Measurements from ENCODE around the gene PCDH1.
"Not testable (repeated sequence)": the region's sequence is repeated elsewhere in the genome, so short reads cannot be mapped to it uniquely, and the experiment has no call there.

Gene PCDH1

DNA sequence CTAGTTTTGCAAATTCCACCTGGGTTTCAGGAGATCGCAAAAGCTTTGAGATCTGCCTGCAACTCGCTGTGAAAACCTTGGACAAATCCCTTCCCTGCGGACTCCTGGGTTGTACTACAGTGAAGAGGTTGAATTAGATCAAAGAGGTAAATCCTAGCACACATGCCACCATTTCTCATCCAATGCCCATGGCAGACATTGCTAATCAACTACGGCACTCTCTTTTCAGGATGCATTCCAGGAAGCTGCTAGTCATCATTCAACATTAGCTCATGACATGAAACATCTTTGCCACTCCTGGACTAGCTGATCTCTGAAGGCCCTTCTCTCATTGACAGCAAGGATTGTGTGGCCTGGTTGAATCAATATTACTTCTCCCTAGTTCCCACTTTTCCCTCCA lies 46.1 kb downstream of the PCDH1 start:
- no peak for DNase-seq (ENCODE audit: low read depth)

DNA sequence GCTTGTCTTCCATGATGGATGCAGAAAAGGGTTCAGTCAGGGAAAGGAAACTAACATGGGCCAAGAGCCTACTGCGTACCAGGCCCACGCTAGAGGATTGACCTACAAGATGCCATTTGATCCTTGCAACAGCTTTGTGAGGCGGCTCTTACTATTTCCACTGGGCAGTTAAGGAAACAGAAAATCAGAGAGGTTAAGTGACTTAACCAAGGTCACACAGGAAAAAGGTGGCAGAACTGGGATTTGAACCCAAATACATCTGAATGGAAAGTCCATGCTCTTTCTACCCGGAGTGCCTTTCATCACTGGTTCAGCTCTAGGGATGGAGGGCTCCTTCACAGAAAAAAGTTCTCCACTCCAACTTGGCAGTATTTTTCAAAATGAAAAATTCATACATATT lies 50.0 kb downstream of the PCDH1 start:
- DNase-seq (ENCODE audit: low read depth) = no peak

DNA sequence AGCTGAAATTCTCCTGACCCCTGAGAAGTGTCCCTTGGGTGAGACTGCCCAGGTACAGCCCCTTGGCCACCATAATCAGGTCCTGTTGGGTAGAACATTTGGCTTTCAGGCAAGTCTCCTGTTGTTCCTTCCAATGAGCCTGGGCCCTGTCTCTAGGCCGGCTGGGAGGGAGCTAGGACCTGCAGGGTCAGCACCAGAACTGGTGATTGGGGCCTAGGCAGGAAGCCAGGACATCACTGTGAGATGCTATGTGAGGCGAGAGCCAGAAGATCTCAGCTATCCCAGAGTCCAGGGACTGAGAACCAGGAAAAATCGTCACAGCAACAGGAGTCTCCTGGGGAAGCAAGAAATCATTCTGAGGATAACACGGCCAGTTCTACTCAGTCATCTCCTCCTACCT lies 51.5 kb downstream of the PCDH1 start:
- no peak for DNase-seq (ENCODE audit: low read depth)

DNA sequence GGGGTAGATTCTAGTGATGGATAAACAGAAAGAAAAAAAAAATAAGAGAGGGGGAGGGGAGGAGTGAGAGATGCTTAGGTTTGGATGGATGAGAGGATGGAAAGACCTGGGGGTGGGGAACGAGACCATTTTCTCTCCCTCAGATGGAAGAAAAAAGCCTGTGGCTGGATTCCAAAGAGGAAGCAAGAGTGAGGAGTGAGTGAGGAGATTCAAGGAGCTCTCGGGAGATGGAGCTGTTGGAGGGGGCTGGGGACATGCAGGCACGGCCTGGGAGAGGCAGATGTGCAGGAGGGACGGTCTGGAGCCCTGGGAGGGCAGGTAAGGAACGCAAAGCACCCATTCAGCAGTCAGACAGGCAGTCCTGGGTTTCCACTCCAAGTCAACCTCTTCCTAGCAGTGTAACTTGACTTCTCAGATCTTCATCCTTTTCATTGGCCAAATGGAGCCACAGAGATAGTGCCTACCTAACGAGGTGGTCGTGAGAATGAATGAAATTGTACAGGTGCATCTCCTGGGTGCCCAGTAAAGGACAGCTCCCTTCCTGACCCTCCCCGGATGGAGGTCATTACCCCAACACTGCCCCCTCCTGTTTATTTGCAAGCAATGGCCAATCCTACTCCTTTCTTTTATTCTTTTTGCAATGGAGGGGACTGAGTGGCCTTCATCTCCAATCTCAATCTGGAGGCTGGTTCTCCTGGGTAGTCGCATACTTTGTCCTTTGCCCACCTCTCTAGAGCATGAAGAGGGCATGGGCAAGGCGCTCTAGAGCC lies 52.2 kb downstream of the PCDH1 start:
- DNase-seq (ENCODE audit: low read depth) = no peak

DNA sequence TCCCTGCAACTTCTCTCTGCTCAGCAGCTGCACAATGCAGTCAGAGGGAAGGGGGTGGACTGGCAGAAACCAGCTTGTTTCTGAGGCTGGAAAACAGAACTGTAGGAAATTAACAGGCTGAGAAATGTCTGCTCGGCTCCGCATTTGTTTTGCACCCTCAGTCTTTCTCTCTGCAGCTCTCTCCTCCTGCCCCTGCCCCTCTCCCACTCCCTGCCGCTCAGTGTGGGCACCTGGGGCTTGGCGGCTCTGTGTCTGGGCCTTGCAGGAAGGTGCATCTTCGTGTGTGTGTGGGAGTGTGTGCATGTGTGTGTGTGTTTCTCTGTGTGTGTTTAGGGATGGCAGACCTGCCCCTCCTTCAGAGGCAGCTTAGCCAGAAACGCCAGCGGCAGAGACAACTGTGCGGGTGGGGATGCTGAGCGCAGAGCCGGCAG lies 53.0 kb downstream of the PCDH1 start:
- no peak for DNase-seq (ENCODE audit: low read depth)

DNA sequence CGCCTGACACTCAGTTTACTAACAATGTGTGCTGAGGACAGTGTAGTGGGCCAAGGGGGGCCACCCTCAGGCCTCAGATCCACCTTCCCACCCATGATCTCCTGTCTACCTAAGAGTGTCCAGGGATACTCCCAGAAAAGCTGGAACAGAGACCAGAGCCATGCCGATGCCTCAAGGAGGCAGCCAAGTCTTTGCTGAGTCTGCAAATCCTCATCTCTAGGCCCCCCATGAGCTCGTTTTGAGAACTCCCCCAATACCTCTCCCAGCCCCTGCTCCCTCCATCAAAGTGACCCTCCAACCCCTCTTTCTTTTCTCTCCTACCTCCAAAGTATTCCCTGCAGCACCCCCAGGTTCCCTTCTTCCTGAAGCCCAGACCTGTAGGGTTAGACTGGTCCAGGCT lies 53.5 kb downstream of the PCDH1 start:
- no peak for DNase-seq (ENCODE audit: low read depth)

DNA sequence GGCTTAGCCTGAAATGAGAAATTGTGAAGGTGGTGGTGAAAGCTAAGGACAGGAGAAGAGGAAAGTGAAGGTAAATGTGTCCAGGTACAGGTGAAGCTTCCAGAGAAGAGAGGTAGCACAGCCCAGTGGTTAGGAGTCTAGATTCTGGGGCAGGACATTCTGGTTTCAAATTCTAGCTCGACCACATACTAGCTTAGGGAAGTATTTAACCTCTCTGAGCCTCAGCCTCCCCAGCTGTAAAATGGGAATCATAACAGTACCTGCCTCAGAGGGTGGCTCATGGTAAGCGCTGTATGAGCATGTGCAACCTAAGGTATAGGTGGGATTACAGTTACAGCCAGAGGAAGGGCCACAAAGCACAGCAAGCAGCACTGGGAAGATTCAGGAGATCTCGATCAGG lies 55.2 kb downstream of the PCDH1 start:
- no peak for DNase-seq (ENCODE audit: low read depth)

DNA sequence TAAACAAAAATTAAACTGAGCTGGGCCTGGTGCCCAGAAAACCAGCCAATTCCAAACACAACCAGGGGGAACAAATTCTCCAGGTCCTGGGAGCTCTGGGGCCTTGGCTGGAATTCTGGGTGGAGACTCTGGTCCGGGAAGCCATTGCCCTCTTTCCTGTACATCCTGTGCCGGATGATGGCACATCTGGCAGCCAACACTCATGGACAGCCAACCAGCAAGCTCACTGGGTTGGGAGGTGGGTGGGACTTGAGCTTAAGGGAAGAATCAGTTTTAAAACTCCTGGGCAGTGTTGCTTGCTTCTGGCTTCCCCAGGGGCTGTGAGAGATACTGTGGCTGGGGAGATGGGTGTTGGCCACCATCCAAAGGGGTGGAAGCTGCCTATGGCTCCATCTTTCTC lies 56.1 kb downstream of the PCDH1 start:
- DNase-seq (ENCODE audit: low read depth) = no peak

DNA sequence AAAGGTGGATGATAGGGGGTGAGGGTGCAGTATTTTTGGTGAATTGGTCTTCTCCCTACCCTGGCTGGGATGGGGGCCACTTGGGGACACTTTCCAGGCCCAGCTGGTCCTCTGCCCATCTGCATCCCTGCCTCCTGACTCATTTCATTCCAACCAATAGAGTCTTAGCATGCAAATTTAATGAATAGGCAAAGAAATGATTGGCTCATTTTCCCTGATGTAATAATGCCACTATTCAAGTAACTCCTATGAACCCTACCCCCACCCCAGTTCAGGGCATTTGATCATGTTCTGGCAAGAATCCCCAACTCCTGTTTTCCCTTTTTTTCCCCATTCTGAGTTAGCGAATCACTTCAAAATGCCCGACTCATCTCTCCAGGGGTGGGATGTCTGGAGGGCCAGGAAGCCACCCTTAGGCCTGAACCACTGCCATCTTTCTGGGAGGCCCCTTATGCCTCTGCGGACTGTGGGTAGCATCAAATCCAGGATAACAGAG lies 56.7 kb downstream of the PCDH1 start:
- no peak for DNase-seq (ENCODE audit: low read depth)

DNA sequence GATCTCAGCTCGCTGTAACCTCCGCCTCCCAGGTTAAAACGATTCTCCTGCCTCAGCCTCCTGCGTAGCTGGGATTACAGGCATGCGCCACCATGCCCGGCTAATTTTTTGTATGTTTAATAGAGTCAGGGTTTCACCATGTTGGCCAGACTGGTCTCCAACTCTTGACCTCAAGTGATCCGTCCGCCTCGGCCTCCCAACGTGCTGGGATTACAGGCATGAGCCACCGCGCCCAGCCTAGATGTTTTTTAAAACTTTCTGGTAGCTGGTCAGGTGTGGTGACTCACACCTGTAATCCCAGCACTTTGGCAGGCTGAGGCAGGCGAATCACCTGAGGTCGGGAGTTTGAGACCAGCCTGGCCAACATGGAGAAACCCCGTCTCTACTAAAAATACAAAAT lies 57.5 kb downstream of the PCDH1 start:
- DNase-seq (ENCODE audit: low read depth) = not testable (repeated sequence)

DNA sequence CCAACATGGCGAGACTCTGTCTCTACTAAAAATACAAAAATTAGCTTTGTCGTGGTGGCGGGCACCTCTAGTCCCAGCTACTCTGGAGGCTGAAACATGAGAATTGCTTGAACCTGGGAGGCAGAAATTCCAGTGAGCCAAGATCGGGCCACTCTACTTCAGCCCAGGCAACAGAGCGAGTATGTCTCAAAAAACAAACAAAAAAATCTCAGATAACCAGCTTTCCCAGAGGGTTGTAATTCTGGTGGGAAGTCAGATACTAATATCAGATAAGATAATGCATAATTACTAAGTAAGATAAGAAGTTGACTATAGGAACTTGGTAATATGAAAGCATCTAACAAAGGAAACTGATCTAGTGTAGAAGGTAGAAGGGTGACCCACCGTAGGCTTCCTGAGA lies 60.6 kb downstream of the PCDH1 start:
- DNase-seq (ENCODE audit: low read depth) = no peak

DNA sequence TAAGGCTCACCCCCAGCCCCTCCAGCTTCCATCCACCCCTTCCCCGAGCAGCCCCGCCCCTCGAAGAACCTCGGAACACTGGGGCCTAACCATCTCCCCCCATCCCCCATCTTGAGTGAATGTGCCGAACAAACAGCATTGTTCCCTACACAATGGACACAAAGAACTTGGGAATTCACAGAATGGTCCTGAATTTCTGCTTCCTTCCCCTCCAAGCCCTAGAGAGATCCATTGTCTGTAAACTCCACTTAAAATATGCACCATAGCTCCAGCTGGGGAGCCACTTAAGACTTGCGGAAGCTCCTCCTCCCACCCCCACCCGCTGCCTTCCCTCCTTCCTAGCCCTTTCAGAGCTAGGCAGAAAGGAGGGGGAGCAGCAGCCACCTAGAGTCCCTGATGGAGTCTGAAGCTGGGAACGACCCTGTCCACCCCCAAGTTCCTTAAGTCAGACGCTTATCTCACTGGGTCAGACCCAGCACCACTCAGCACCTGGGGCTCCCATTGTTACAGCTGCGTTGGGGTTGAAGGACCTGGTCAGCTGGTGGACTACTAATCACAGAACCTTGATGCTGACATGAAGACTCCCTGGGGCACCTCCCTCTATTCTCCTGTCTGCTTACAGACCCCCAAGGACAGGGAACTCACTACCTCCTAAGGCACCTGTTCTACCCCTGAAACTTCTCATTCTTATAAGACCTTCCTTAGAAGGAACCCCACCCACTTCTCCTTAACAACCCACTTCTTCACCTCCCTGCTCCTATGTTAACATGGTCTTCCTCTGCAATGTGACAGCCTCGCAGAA lies 61.4 kb downstream of the PCDH1 start:
- DNase-seq (ENCODE audit: low read depth) = no peak

DNA sequence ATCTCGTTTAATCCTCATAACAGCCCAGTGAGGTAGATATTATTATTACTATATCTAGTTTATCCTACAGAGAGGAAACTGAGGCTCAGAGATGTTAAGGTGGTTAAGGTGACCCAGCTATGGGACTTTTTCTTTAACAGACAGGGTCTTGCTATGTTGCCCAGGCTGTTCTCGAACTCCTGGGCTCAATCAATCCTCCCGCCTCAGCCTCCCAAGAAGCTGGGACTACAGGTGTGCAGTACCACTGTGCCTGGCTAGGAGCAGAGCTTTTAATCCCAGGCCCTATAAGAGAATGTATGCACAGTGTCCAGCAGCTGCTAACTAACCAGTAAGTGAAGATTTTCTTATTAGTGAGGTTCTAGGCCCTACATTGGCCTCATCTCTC lies 62.4 kb downstream of the PCDH1 start:
- DNase-seq (ENCODE audit: low read depth) = no peak

DNA sequence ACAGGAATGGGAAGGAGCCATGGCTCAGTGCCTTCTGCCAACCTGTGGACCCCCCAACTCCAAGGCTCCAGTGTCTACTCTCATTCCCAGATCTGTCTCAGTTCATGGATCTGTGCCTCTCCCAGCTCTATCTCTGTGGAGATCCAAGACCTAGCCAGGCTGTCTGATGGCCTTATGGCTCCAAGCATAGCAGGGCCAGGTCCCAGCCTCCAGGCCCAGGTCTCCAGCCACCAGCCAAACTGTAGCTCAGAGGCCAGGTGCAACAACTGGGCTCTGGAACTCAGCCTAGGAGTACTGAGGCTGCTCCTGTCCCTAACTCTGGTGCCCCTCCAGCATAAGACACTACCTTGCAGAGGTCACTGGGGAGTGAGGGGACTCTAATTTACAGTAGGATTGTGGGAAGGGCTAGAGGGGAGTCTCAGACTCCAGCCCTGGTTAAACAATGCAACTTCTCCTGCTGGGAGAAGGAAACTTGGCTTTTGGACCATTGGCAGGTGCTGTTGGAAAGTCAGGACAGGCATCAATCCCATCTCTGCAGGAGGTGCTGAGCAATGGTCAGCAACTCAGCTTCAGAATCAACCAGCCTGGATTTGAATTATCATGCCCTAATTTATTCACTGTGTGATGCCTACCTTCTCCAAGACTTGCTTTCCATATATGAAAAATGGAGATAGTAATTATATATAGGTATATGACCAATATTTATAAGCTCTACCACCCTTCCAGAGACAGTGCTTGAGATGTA lies 63.0 kb downstream of the PCDH1 start:
- no peak for DNase-seq (ENCODE audit: low read depth)

DNA sequence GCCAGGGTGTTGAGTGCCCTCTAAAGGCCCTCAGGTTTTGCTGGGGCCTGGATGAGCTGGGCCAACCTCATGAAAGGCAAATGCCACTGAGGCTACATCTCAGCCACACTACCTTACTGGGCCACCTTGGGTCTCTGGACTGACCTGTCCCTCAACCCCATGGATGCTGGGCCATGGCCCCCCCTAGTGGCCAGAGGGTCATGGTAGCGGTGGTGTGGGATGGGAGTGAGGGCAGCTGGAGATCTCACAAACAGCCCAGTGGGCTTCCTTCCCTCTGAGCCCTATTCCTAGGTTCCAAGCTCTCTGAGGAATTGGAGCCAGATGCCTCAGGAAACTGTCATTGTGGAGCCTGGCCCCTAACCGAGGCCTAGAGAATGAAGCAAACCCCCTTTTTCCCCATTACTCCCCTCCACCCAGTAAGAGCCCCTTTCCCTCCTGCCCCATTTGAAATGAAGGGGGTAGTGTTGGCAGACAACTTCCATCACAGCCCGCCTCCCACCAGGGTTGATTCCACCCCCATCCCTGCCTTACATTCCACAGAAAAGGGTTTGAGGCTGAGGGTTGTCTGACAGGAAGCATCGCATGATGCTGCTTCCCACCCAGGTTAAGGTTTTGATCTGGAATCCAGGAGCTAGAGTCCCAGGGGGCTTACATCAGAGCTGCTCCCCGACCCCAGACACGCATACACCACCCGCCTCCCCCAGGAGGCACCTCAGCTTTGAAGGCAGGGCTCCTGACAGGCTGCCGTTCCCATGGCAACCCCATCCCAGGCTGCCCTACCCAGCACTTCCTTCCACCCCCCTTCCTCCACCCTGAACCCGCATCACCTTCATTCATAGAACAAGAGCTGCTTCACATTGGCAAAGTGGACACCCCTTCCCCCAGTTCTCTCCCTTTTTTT lies 63.9 kb downstream of the PCDH1 start:
- peak; percentile 17 for DNase-seq (ENCODE audit: low read depth)

DNA sequence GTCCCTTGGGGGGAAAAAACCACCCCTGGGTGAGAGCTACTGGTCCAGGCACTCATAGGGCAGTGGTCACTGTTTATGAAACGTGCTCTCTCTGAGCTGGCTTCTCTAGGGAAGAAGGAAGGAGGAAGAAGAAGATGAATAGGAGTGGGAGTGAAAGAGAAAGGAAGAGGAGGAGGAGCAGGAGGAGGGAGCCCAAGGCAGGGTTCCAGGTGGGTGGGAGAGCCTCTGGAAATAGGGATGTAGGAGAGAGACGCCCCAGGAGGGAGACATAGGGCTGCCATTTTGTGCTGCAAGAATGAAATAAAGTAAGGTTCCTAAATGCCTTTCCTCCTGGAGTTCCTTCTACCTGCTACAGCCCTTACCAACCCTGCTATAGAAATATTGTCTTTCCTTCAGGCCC lies 65.7 kb downstream of the PCDH1 start:
- no peak for DNase-seq (ENCODE audit: low read depth)

DNA sequence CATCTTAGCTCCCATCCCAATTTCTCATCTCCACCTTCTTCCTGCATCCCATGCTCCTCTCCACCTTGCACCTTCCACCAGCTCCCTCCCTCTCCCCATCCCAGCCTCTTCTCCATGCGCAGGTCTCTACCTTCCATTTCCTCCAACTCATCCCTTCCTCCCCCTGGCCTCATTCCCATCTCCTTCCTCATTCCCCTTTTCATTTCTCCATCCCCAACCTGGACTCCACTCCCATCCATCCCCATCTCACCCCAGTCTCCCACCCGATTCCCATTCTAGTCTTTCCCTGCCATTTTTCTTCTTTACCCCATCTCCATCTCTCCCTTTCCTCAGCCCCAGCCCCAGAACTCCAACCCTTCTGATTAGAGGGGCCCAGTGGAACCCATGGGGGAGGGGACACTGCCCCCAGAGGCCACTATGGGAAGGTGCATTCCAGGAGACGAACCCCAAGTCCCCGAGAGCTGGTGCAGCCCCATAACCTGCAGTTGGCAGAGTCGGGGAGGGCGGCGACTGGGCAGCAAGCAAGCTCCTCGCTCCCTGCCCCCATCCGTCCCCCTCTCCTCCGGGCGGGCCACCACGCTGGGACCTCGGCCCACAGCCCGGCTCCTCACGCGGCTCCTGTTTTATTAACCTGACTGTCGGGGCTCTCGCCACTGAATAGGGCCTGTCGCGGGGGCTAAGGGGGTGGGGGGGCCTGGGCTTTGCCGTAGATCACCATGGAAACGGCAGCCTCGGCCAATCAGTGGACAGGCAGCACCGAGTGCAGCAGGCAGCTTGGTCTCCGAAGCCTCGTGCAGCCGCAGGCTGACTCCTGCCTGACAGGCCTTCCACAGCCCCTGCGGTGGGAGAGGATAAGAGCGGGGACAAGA lies 66.7 kb downstream of the PCDH1 start:
- DNase-seq (ENCODE audit: low read depth) = no peak

DNA sequence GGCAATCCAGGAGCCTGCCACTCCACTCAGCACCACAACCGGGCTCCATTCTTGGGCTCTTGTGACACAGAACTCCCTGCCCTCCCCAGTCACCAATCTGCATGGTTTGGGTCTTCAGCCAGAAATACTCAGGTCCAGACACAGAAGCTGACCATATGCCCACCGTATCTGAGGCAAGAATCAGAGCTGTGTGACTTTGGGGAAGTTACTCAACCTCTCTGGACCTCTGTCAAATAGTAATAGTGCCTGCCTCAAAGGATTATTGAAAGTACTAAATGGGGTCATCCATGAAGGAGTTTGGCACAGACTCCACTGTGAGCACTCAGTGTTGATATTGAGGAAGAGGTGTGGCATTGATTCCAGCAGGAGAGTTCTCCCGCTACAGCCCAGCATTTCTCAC lies 67.5 kb downstream of the PCDH1 start:
- DNase-seq (ENCODE audit: low read depth) = no peak

DNA sequence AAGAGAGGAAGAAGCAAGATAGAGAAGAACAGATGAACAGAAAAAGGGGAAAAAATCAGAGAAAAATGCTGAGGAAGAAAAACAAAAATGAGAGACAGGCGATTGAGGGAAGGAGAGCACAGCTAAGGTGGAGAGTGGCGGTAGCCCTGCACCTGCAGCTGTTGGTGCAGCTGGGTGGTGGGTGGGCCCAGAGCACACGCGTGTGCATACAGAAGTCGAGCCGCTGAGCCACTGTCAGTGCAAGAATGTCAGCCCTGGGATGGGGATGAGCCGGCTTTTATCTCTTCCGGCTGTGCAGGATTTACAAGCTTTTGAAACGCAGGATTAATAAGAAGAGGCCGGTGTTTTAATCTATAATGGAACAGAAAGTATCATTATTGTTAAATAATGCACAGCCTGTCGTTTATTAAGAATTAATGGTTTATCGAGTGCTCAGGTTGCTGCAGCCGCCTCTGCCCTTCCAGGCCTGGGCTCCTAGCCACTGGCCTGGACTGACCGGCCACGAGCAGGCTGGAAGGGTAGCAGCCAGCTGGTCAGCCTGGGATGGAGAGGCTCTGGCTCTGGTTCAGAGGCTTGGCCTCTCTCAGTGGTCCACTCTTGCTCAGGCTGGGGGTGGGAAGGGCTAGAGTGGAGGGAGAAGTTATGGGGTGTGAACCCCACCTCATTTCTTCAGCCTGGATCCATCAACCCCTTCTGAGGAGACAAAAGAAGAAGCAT lies 68.7 kb downstream of the PCDH1 start:
- no peak for DNase-seq (ENCODE audit: low read depth)

DNA sequence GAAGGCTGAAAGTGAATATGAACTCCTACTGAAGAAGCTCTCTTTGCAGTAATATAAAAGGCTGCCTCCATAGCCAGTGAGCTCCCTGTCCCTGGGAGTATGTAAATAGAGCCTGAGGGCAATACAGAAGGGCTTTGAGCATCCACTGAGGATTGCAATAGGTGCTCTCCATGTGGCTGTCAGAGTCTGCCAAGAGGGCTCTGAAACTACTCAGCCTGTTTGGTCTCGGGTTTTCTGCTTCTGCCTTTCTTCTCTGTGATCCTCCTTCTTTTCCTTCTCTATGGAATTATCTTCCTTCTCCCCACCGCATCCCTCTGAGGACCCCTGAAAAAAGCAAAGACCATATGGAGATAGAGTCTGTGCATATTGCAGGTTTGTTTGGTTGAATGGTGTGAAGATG lies 69.4 kb downstream of the PCDH1 start:
- DNase-seq (ENCODE audit: low read depth) = no peak

Measured in activated T-helper 1 cell treated with Interleukin-2 at 50 U/mL for 16 hours (primary cell).